Osteoblast (primary cell): ENCODE data around the gene BATF. TPM values are rescaled to one million over a fixed set of nuclear protein-coding genes. Genes with fewer than 3 reads are reported as not detected.

Experiments used
- DNase-seq: peaks from one replicate; pipeline ENCODE4 v3.0.0; 2011; ENCODE audit warnings: low spot score, mixed read lengths; ENCODE audit not compliant: insufficient read length; ENCODE audit errors: missing footprints
- H2AFZ ChIP-seq: 2 replicates; pipeline ENCODE4 v1.6.0; 2011; ENCODE audit warnings: mild to moderate bottlenecking, low read length
- H3K27ac ChIP-seq: 2 replicates; pipeline ENCODE4 v1.5.1; 2011; ENCODE audit warnings: mild to moderate bottlenecking, low read depth, low read length, moderate library complexity
- H3K27me3 ChIP-seq: 2 replicates; pipeline ENCODE4 v1.6.0; 2012; ENCODE audit warnings: mild to moderate bottlenecking, control low read depth, inconsistent platforms, low read length, moderate library complexity; ENCODE audit not compliant: insufficient read depth
- H3K36me3 ChIP-seq: 2 replicates; pipeline ENCODE4 v1.5.1; 2011; ENCODE audit warnings: mild to moderate bottlenecking, low read length, control low read depth, moderate library complexity; ENCODE audit not compliant: insufficient read depth
- H3K4me1 ChIP-seq: 2 replicates; pipeline ENCODE4 v1.5.1; 2011; ENCODE audit warnings: mild to moderate bottlenecking, low read length, control low read depth, moderate library complexity; ENCODE audit not compliant: insufficient read depth
- H3K4me2 ChIP-seq: 2 replicates; pipeline ENCODE4 v1.6.0; 2011; ENCODE audit warnings: mild to moderate bottlenecking, low read length; ENCODE audit not compliant: insufficient read depth
- H3K4me3 ChIP-seq: fragments of 200-600 bp; sonication (generic); 3 replicates; pipeline ENCODE4 v1.5.1; 2012; ENCODE audit warnings: mild to moderate bottlenecking, low read length, inconsistent platforms; ENCODE audit not compliant: insufficient read depth
- H3K79me2 ChIP-seq: 2 replicates; pipeline ENCODE4 v1.6.0; 2012; ENCODE audit warnings: mild to moderate bottlenecking, low read length, control low read depth, inconsistent platforms; ENCODE audit not compliant: insufficient read depth
- H3K9me3 ChIP-seq: 2 replicates; pipeline ENCODE4 v1.5.1; 2011; ENCODE audit warnings: low read depth, low read length, control low read depth
- H4K20me1 ChIP-seq: 2 replicates; pipeline ENCODE4 v1.6.0; 2012; ENCODE audit warnings: mild to moderate bottlenecking, low read length, control low read depth; ENCODE audit not compliant: insufficient read depth
- total RNA-seq: library from RNA; depleted of rRNA; stranded (reverse); fragments of >200 nt; gene quantifications from 2 replicates; pipeline ENCODE4 v1.2.3, GENCODE V29; 2012
- TF ChIP-seq, protein P1 (sequence below): IDR thresholded peaks from 2 replicates; pipeline ENCODE4 v1.5.1; 2011; ENCODE audit warnings: mild to moderate bottlenecking, low read depth, low read length, moderate library complexity; ENCODE audit errors: extremely low read depth

The BATF gene
- total RNA-seq, 1 donor, result 0.72 TPM

DNA sequence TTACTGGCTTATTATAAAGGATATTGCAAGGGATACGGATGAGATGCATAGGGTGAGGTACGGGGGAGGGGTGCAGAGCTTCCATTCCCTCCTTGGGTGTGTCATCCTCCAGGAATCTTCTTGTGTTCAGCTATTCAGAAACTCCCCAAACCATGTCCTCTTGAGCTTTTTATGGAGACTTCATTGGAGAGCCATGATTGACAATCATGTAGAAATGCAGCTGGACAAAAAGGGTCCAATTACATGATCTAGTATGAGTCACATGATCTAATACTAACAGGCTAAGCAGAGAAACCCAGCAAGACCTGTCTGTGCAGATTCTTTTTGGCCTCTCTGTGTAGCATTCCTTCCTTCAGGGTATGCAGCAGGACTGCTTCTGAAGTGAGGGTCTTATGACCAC is 32.2 kb downstream of the BATF start:
- Histone ChIP-seq H3K79me2 (no peaks in the 10 kb centered on the region), H3K9me3 (no peaks in the 10 kb centered on the region), H3K4me2 (no peak overlapping the region), H3K4me3 (no peak overlapping the region), H3K4me1 (peaks cover 4% of the 10 kb centered on the region), H2AFZ (no peak overlapping the region), H3K36me3 (no peaks in the 10 kb centered on the region), H4K20me1 (no peaks in the 10 kb centered on the region), H3K27ac (no peak overlapping the region), H3K27me3 (peaks cover 22% of the 10 kb centered on the region)
- no peak for DNase-seq
- TF ChIP-seq, protein P1, sequence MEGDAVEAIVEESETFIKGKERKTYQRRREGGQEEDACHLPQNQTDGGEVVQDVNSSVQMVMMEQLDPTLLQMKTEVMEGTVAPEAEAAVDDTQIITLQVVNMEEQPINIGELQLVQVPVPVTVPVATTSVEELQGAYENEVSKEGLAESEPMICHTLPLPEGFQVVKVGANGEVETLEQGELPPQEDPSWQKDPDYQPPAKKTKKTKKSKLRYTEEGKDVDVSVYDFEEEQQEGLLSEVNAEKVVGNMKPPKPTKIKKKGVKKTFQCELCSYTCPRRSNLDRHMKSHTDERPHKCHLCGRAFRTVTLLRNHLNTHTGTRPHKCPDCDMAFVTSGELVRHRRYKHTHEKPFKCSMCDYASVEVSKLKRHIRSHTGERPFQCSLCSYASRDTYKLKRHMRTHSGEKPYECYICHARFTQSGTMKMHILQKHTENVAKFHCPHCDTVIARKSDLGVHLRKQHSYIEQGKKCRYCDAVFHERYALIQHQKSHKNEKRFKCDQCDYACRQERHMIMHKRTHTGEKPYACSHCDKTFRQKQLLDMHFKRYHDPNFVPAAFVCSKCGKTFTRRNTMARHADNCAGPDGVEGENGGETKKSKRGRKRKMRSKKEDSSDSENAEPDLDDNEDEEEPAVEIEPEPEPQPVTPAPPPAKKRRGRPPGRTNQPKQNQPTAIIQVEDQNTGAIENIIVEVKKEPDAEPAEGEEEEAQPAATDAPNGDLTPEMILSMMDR, result no peak

GRCh38 chr14:75558440-75558839 is 36.2 kb downstream of the BATF start:
- Histone ChIP-seq H3K27me3 (peaks cover 5% of the 10 kb centered on the region), H3K4me2 (no peak overlapping the region), H3K79me2 (no peaks in the 10 kb centered on the region), H4K20me1 (no peaks in the 10 kb centered on the region), H3K36me3 (no peaks in the 10 kb centered on the region), H3K4me3 (no peak overlapping the region), H3K4me1 (peaks cover 7% of the 10 kb centered on the region), H2AFZ (no peak overlapping the region), H3K27ac (no peak overlapping the region), H3K9me3 (no peaks in the 10 kb centered on the region)
- no peak for DNase-seq
- TF ChIP-seq, protein P1, result no peak

DNA sequence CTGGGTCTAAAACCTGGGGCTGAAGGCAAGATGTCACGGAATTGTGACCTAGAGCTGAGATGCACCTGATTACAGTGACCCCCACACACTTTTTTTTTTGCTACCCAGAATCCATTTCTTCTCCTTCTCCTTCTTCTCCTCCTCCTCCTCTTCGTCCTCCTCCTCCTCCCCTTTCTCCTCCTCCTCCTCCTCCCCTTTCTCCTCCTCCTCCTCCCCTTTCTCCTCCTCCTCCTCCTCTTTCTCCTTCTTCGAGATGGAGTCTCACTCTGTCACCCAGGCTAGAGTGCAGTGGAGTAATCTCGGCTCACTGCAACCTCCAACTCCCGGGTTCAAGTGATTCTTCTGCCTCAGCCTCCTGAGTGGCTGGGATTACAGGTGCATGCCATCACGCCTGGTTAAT is 36.8 kb downstream of the BATF start:
- Histone ChIP-seq H3K4me3 (no peak overlapping the region), H2AFZ (no peak overlapping the region), H4K20me1 (no peaks in the 10 kb centered on the region), H3K27me3 (peaks cover 12% of the 10 kb centered on the region), H3K4me2 (no peak overlapping the region), H3K4me1 (peaks cover 7% of the 10 kb centered on the region), H3K9me3 (no peaks in the 10 kb centered on the region), H3K79me2 (no peaks in the 10 kb centered on the region), H3K36me3 (no peaks in the 10 kb centered on the region), H3K27ac (no peak overlapping the region)
- TF ChIP-seq, protein P1, result no peak
- no peak for DNase-seq

GRCh38 chr14:75559451-75560222 is 37.4 kb downstream of the BATF start:
- no peak overlapping the region for H3K27ac ChIP-seq

More at GRCh38 chr14:75559451-75560222, 37.4 kb downstream of the BATF start:
- no peak overlapping the region for H2AFZ ChIP-seq
- no peaks in the 10 kb centered on the region for H3K79me2 ChIP-seq
- H3K4me1 ChIP-seq, result peaks cover 4% of the 10 kb centered on the region
- H4K20me1 ChIP-seq, result no peaks in the 10 kb centered on the region
- H3K9me3 ChIP-seq, result no peaks in the 10 kb centered on the region
- H3K27me3 ChIP-seq, result peaks cover 12% of the 10 kb centered on the region
- DNase-seq, result no peak
- H3K36me3 ChIP-seq, result no peaks in the 10 kb centered on the region
- H3K4me3 ChIP-seq, result no peak overlapping the region
- H3K4me2 ChIP-seq, result no peak overlapping the region
- TF ChIP-seq, protein P1, result no peak
